ENCODE measurements around the gene HS3ST3A1. TPM values are rescaled to one million over a fixed set of nuclear protein-coding genes. Genes with fewer than 3 reads are reported as not detected.

HS3ST3A1 gene
- total RNA-seq, 1 donor from 2014 or later, result 1.1 TPM

- TF ChIP-seq CTCF (IDR thresholded peaks at IDR 0.05; ENCODE audit: partially characterized antibody, unreplicated experiment), result no peak
- Mint-ChIP-seq H3K27me3 (ENCODE audit: unreplicated experiment) (no peaks in the 10 kb centered on the region), H3K4me3 (ENCODE audit: unreplicated experiment) (no peak overlapping the region), H3K4me1 (ENCODE audit: low read depth, unreplicated experiment) (no peaks in the 10 kb centered on the region), H3K27ac (ENCODE audit: unreplicated experiment) (no peak overlapping the region), H3K9me3 (ENCODE audit: unreplicated experiment) (no peaks in the 10 kb centered on the region), H3K36me3 (ENCODE audit: unreplicated experiment) (no peaks in the 10 kb centered on the region)
- DNase-seq, result no peak
Measured at GRCh38 chr17:13490427-13490826, 111.3 kb downstream of the HS3ST3A1 start.

- no peak for TF ChIP-seq CTCF (IDR thresholded peaks at IDR 0.05; ENCODE audit: partially characterized antibody, unreplicated experiment)
- H3K9me3 Mint-ChIP-seq (ENCODE audit: unreplicated experiment), result peaks cover 2% of the 10 kb centered on the region
- no peak overlapping the region for H3K27ac Mint-ChIP-seq (ENCODE audit: unreplicated experiment)
- no peak for DNase-seq
- H3K36me3 Mint-ChIP-seq (ENCODE audit: unreplicated experiment), result peaks cover 4% of the 10 kb centered on the region
- no peaks in the 10 kb centered on the region for H3K4me1 Mint-ChIP-seq (ENCODE audit: low read depth, unreplicated experiment)
- no peaks in the 10 kb centered on the region for H3K27me3 Mint-ChIP-seq (ENCODE audit: unreplicated experiment)
- no peak overlapping the region for H3K4me3 Mint-ChIP-seq (ENCODE audit: unreplicated experiment)
Measured at GRCh38 chr17:13485327-13485726, 116.4 kb downstream of the HS3ST3A1 start.

- H3K9me3 Mint-ChIP-seq (ENCODE audit: unreplicated experiment), result peaks cover 2% of the 10 kb centered on the region
- no peaks in the 10 kb centered on the region for H3K27me3 Mint-ChIP-seq (ENCODE audit: unreplicated experiment)
- peaks cover 4% of the 10 kb centered on the region for H3K36me3 Mint-ChIP-seq (ENCODE audit: unreplicated experiment)
- no peak for TF ChIP-seq CTCF (IDR thresholded peaks at IDR 0.05; ENCODE audit: partially characterized antibody, unreplicated experiment)
- no peak overlapping the region for H3K27ac Mint-ChIP-seq (ENCODE audit: unreplicated experiment)
- DNase-seq, result no peak
- H3K4me1 Mint-ChIP-seq (ENCODE audit: low read depth, unreplicated experiment), result no peaks in the 10 kb centered on the region
- H3K4me3 Mint-ChIP-seq (ENCODE audit: unreplicated experiment), result no peak overlapping the region
Measured at GRCh38 chr17:13484020-13484419, 117.7 kb downstream of the HS3ST3A1 start.

- H3K9me3 Mint-ChIP-seq (ENCODE audit: unreplicated experiment), result peaks cover 2% of the 10 kb centered on the region
Measured at GRCh38 chr17:13480877-13481276, 120.9 kb downstream of the HS3ST3A1 start.

More at GRCh38 chr17:13480877-13481276, 120.9 kb downstream of the HS3ST3A1 start:
- no peak for TF ChIP-seq CTCF (IDR thresholded peaks at IDR 0.05; ENCODE audit: partially characterized antibody, unreplicated experiment)
- H3K27ac Mint-ChIP-seq (ENCODE audit: unreplicated experiment), result no peak overlapping the region
- H3K27me3 Mint-ChIP-seq (ENCODE audit: unreplicated experiment), result no peaks in the 10 kb centered on the region
- peaks cover 4% of the 10 kb centered on the region for H3K36me3 Mint-ChIP-seq (ENCODE audit: unreplicated experiment)
- no peak for DNase-seq
- H3K4me1 Mint-ChIP-seq (ENCODE audit: low read depth, unreplicated experiment), result no peaks in the 10 kb centered on the region
- H3K4me3 Mint-ChIP-seq (ENCODE audit: unreplicated experiment), result no peak overlapping the region

Measured in glutamatergic neuron (in vitro differentiated cells).